NCI-H128 (cell line): ENCODE results near the gene PAM16.

Source experiments
- DNase-seq: peaks from one replicate; lab custom pipeline; 2025; ENCODE audit not compliant: unreplicated experiment; lab: John Stamatoyannopoulos, UW

The PAM16 gene

GRCh38 chr16:4371357-4372000 is 20.4 kb upstream of the PAM16 start, which contains the start of gene VASN:
Gene VASN, plus strand, starts transcription at chr16:4371848. Its CDS starts 9,030 bp downstream, at chr16:4380878.
- DNase-seq, result no peak

- DNase-seq, result no peak
These were observed 19.6 kb upstream of the PAM16 start for GRCh38 chr16:4370570-4371356.

GRCh38 chr16:4370151-4370550 is 19.0 kb upstream of the PAM16 start:
- DNase-seq, result no peak

- no peak for DNase-seq
These were observed 18.0 kb upstream of the PAM16 start for GRCh38 chr16:4369007-4369733.

- DNase-seq, result no peak
These were observed 16.3 kb upstream of the PAM16 start for GRCh38 chr16:4367393-4367856.

- no peak for DNase-seq
These were observed 14.9 kb upstream of the PAM16 start for GRCh38 chr16:4366016-4366415.

GRCh38 chr16:4365615-4366014 is 14.5 kb upstream of the PAM16 start:
- DNase-seq, result no peak

GRCh38 chr16:4365014-4365406 is 13.9 kb upstream of the PAM16 start:
- DNase-seq, result no peak

GRCh38 chr16:4364196-4365013 is 13.3 kb upstream of the PAM16 start:
- DNase-seq, result no peak

GRCh38 chr16:4362476-4363135 is 11.5 kb upstream of the PAM16 start:
- DNase-seq, result no peak

- DNase-seq, result no peak
These were observed 10.8 kb upstream of the PAM16 start for GRCh38 chr16:4361944-4362311.

- no peak for DNase-seq
These were observed 10.2 kb upstream of the PAM16 start for GRCh38 chr16:4361033-4361943.

- DNase-seq, result no peak
These were observed 9.5 kb upstream of the PAM16 start for GRCh38 chr16:4360538-4361021.

GRCh38 chr16:4359914-4360313 is 8.8 kb upstream of the PAM16 start:
- no peak for DNase-seq

GRCh38 chr16:4358831-4359561 is 7.9 kb upstream of the PAM16 start:
- DNase-seq, result no peak

- no peak for DNase-seq
These were observed 7.1 kb upstream of the PAM16 start for GRCh38 chr16:4358236-4358635.

- no peak for DNase-seq
These were observed 5.7 kb upstream of the PAM16 start for GRCh38 chr16:4356820-4357219.

- no peak for DNase-seq
These were observed 3.6 kb upstream of the PAM16 start for GRCh38 chr16:4354512-4355409.
